HG02870 (cell line): Measurements from ENCODE around the gene VDR.

Source experiments
- ATAC-seq: cut with Tn5 transposase; IDR thresholded peaks from one replicate; pipeline ENCODE4 v1.9.1; 2021; ENCODE audit warnings: mild to moderate bottlenecking, moderate library complexity; ENCODE audit not compliant: unreplicated experiment

VDR gene

GRCh38 chr12:47931187-47931586, 26.4 kb upstream of the VDR start:
- ATAC-seq = no peak

DNA sequence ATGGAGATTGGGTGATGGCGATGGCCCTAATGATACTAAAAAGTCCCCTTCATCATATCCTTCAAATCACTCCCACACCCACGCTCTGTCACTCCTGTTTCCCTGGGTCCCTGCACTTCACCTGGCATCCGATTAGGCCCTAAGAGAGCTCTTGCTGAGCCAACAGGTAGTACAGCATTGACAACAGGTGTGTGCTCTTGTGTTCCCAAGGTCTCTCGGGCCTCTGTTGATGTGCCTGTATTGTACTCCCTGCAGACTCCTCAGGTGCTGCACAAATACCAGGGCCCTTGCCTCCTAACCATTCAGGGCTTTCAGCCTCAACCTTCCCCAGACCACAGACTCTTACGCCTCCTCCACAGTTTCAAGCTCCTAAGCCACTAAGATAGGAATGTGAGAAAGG, 25.8 kb upstream of the VDR start:
- ATAC-seq = no peak

DNA sequence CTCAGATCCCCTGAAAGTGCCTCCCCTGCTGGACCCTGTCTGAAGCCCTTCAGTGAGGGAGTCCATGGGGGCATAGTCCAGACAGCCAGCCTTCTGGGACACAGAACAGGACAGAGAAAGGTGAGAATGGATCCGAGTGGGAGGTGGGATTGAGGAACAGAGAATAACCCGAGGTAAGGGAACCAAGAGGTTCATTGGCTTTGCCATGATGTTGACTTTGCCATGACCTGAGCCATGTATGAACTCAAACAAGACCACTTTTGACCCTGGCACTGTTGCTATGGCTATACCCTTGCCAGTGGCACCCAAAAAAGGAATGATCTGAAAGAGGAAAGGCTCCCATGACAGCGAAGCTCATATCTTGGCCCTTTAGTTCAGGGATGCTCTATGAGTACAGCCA, 22.6 kb upstream of the VDR start:
- no peak for ATAC-seq

DNA sequence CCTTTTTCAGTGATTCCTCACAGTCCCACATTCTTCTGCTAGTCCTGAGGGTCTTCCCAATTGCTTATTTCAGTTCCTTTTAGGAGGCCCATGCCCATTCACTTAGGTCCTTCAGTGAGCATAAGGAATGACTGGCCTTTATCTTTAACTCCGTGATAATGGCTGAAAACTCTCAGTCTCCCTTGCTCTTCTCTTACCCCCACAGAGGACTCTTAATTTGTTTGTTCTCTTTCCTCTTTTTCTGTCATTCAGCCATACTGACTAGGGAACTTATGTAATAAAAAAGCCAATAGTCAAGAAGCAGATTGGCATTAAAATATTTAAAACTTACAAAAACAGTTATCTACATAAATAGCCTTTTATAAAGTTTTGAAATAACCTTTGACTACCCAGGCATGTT, 17.1 kb upstream of the VDR start:
- ATAC-seq = no peak

- no peak for ATAC-seq
These were observed 16.1 kb upstream of the VDR start for GRCh38 chr12:47920913-47921312.

- no peak for ATAC-seq
These were observed 8.3 kb upstream of the VDR start for GRCh38 chr12:47913081-47913480.

DNA sequence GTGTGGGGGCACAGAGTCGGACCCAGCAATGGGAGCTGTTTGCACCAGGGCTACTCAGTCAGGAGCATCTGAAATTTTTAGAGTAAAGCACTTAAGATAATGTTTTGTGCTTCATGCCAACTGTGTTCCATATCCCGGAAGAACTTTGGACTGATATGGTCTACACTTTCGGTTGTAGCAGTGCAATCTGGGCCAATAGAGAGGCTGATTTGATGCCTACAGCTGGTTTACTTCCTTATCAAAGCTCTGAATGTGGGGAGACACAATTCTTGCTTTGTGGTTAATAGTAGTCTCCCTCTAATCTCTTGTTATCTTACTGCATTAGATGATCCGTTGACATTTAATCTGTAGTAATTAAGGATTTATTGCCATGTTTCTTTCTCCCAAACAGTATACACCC, 7.8 kb upstream of the VDR start:
- no peak for ATAC-seq

- ATAC-seq = no peak
These were observed 6.2 kb upstream of the VDR start for GRCh38 chr12:47910981-47911380.

- ATAC-seq = no peak
These were observed 5.7 kb upstream of the VDR start for GRCh38 chr12:47910486-47910885.

DNA sequence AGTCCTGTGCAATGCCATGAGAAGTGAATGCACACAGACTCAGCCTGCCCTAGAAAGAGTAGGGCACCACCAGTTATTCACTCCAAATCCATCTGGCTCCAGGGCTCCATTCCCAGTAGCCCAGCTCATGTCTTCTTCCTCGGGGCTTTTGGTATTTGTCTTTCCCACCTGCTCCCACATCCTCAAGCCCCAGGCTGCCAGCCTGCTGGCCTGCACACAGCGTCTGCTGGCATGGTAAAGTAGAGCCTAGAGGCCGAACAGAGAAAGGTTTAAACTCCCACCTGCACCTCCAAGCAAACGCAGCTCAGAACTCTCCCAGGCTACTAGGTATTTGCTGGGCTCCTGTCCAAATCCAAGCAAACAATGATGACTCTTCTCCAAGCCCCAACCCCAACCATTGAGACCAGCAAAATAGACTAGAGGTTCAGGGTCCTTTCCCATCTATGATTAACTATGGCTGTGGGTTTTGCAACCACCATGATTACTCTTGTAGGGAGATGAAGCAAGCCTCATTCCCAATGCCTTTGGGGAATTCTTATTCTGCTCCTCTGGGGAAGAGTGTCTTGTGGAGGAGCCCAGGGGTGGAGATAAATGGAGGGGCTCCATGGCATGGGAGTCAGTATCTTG, 5.2 kb upstream of the VDR start:
- no peak for ATAC-seq

DNA sequence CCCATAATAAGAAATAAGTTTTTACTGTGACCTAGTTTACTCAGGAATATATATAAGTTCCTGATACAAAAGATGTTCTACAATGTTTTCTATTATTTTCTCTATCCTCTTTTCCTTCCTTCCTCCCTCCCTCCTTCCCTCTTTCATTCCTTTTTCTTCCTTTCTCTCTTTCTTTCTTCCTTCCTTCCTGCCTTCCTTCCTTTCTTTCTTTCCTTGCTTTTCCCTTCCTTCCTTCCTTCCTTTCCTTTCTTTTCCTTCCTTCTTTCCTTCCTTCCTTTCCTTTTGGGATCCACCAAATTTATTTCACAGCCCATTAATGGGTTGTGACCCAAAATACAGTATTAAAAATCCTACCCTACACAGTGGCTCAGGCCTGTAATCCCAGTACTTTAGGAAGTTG, 3.9 kb upstream of the VDR start:
- ATAC-seq = no peak

DNA sequence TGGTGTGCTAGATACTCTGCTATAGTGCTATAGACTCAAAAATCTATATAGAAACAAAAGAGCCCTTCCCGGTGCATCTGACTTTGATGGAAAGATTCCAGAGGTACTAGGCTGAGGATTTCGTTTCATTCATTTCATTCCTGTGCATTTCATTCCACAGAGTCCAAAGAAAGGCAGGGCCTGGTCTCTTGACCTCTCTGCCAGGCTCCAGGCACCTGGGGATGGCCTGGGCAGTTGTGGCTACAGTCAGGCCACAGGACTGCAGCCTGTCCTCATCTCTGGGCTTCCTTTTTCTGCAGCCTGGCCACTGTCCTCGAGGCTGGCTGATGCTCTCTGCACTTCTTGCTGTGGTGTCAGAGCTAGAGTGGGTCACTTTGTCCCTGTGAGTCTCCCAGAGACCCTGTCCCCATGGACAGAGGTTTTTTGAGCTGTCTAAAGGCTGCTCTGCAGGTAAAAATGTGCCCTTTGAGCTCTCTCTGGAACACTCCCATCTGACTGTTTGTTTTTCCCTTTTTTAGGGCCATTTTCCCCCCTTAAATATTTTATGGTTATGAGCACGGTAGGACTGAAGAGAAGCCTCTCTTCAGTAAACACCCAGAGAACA, 3.2 kb upstream of the VDR start:
- no peak for ATAC-seq

DNA sequence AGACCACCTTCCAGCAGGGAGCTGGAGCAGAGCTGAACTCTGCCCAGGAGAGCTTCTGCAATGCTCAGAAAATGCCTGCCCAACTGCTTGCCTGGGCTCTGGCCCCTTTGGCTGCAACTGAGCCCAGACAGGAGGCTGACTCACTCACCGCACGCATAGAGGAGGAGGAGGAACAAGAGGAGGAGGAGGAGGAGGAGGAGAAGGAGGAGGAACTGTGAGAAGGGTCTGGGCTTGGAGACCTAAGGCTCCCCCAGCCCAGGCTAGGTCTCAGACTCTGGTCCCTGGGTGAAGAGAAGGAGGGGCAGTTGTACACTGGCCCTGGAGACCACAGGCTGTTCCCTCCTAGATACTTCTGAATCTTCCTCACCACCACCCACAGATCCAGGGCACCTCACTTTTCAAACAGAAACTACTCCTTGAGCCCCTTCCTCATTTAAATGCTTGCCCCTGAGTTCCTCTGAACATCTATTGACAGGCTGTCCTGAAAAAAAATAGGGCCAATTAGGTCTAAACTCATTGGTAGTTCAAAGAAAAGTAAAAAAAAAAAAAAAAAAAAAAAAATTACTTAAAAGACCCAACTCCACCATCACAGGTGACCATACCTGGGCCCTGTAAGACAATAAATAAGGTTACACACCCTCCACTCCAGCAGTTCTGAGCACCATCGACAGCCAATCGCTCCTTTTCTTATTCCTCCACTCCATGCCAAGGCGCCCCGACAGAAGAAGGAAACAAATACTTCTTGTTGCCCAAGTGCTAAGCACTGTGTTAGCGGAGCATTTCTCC, 674 bp downstream of the VDR start:
- ATAC-seq = no peak

DNA sequence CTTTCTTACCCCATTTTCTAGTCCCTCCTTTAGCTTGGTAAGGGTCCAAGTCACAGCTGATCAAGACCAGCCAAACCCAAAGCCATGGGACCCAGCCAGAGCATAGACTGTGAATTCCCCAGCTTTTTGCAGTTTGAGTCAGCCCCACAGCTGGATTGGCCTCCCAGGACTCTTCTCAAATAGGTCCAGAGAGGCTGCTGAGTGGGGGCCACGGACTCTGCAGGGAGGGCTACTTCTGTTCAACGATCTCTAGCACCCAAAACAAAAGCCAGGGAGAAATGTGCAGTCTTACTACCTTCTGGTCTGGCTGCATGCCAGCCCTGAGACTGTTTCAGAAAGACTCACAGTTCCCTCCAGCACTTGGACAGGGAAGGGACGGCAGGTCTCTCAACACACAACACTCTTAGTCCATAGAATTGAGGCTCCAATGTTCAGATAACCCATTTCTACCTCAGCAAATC, 1.6 kb downstream of the VDR start:
- no peak for ATAC-seq

DNA sequence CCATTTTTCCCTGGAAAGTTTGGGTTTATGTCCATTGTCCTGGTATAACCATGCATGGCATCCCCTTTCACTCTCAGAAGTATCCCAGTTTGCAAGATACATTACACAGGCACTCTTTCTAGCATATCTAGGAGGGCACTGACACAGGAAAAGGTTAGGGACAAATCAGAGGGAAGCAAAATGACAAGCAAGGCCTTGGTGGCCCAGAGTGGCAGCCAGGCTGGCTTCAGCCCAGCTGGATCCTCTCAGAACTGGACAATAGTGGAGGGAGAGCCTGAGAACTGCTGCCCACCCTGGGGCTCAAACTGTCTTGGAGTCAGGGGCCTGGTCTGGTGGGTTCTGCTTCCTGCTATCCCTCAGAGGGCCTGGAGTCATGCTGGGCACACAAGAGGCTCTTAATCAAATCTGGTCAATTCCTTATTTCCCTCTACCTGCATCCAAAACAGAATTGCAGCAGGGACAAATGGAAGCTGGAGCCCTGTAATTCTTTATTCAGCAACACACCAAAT, 2.6 kb downstream of the VDR start:
- ATAC-seq = no peak

DNA sequence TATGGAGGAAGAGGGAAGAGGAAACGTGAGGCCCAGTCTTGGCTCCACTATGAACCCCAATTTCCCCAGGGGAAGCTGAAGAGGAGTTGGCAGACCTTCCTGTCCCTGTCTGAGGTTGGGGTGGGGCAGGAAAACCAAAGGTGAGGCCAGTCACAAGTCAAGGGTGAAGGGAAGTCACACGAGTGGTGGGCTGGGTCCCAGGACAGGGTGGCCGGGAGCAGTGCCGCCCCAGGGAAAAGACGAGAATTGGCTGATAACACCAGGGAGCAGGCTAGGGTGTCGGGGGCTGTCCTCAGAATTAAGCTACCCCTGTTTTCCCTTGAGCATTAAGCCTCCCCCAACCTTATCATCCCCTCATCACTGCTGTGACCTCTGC, 3.1 kb downstream of the VDR start:
- ATAC-seq = no peak

DNA sequence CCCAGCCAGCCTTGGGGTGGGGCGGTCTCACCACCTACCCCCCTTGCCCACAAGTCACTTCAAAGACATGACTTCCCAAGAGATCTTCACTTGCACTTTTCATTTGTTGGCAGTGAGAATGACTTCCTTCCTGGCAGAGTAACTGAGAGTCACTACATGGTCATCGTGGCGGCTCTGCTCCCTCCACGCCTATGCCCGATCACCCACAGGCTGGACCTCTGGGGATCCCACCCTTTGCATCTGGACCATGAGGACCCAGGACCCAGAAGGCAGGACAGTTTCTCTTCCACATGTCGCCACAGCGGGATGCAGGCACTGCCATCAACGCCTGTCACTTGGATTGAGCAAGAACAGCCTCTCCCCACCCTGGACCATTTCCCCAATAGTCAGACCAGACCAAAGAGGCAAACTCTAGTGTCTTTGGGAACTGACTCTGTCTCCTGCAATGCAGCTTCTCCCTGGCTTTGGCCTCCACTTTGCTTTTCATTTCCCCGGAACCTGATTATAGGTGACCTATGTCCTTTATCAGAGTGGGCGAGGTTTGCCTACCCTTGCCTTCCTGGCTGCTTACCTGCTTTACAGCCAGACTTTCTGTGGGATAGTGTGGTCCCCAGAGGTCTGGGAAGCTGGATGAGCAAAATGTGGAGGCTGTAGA, 3.6 kb downstream of the VDR start:
- no peak for ATAC-seq

DNA sequence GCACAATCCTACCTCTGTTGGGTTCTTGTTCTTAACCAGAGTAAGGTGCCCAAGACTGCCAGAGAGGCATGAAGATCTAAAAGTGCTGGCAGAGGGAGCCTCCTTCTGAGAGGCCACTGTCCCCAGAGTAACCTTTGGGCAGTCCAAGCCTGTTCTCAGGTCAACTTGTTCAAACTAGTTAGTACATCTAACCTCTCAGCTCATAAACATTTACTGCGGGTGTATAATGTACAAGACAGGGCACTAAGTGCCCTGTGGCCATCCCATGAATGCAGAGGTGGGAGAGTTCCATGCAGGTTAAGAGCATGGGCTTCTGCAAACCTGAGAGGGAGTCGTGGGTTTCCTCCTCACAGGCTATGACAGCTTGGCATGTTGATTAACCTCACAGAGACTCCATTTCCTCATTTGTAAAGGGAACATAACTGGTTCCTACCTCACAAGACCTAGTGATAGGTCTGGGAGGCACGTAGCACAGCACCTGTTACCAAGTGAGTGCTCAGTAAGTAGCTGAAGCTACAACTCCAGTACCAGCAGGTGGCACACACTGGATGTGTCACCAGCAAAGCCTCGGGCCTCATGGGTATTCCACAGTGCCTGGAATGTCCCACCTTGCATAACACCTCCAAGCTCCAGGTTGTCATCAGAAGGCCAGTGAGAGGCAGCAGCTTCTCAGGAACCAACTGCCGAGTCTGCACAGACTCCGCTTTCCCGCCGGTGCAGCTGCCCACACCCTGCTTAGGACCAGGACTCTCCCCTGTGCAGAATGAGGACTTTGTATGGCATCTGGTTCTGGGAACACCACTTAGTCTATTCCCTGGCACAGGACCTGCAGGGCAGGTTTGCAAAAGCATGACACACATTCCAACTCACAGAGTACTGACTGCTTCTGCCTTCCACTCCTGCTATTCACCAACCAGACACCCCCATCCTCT, 4.4 kb downstream of the VDR start:
- no peak for ATAC-seq

DNA sequence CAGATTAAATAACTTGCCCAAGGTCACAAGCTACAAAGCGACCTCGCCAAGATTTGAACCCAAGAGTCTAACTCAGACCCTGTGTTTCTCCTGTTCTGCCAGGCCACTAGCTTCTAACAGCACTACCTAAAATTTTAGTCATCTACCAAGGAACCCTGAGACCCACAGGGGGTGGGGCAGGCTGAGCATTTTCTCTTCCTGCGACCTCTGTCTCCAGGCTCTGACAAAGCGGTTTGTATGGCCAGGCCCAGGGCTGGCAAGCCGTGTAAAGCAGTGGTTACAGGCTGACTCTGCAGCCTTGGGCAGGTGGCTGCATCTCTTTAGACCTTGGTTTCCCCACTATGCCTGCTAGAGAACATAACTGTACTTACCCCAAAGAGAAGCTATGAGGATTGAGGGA, 5.3 kb downstream of the VDR start:
- no peak for ATAC-seq

- no peak for ATAC-seq
These were observed 8.2 kb downstream of the VDR start for GRCh38 chr12:47896633-47897032.

GRCh38 chr12:47896022-47896421, 8.8 kb downstream of the VDR start:
- no peak for ATAC-seq
